IPS DF 6.9 (cell line): ENCODE measurements around the gene UBE2L6.

Experiments
- DNase-seq: peaks from one replicate; pipeline ENCODE4 v3.0.0-alpha.2; 2013; ENCODE audit warnings: low read depth, low spot score
- H3K27ac ChIP-seq: one replicate; pipeline ENCODE4 v1.5.1; 2013; ENCODE audit warnings: low read length, control low read depth
- H3K27me3 ChIP-seq: 2 replicates; pipeline ENCODE4 v1.6.1; 2013; ENCODE audit warnings: mild to moderate bottlenecking, low read length; ENCODE audit not compliant: control insufficient read depth, insufficient read depth
- H3K36me3 ChIP-seq: 2 replicates; pipeline ENCODE4 v1.6.1; 2013; ENCODE audit warnings: low read length; ENCODE audit not compliant: control insufficient read depth, insufficient read depth
- H3K4me1 ChIP-seq: 2 replicates; pipeline ENCODE4 v1.6.1; 2013; ENCODE audit warnings: low read length; ENCODE audit not compliant: control insufficient read depth, insufficient read depth
- H3K4me3 ChIP-seq: 2 replicates; pipeline ENCODE4 v1.5.1; 2013; ENCODE audit warnings: mild to moderate bottlenecking, low read length
- H3K9me3 ChIP-seq: 2 replicates; pipeline ENCODE4 v1.6.1; 2013; ENCODE audit warnings: low read length, inconsistent platforms; ENCODE audit not compliant: control insufficient read depth, insufficient read depth
- WGBS: extraction: QIAGEN DNeasy Blood & Tissue Kit; methylation state at CpG from one replicate; pipeline ENCODE4 v1.1.7; 2013; ENCODE audit warnings: mixed read lengths, missing lambda C conversion rate; ENCODE audit not compliant: insufficient read length, insufficient coverage; 5-methylcytosine and 5-hydroxymethylcytosine counted together

The UBE2L6 gene

DNA sequence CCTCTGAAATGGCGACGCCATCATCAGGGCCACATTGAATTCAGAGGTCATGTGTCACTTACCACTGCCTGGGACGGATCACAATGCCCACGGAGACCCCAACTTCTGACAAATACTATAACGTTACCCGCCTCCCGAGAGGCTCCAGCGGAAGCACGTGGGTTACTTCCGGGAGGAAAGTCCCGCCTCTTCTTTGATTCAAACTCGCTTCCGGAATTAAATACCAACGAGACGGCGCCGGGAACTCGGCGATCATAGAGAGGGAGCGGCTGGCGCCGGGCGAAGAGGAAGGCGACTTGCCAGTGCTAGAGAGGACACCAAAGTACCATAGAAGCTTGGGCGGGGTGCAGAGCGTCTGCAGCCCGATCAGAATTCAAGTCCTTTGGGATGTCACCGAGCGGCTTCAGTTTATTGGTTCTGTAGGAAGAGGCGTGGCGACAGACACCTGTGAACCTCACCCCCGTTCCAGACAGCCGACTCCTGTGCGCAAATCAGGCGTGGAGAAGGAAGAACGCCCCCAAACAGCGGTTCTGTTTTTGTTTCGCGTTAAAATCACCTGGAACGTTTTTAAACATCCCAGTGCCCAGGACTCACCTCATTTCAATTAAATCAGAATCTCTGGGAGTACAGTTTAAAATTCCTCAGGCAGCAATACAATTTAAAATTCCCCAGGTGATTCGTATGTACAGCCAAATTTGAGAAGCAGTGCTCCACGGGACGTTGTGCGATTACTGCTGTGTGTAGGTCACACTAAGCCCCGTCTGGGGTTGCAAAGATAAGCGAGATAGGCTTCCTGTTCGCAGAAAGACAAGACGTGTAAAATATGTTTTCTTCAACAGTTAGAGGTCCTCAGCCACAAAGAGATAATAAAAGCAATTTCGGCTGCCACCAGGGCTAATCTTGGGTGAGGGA, 36.6 kb downstream of the UBE2L6 start, which contains the start of gene TIMM10:
TIMM10 (minus strand) TSS at position 159 of the 912 bp plus-strand sequence. CDS start 565 bp downstream, outside the sequence.
- Histone ChIP-seq H3K4me3 (peak within 1 kb of the TSS; percentile 72), H3K9me3 (no peaks in the 10 kb centered on the region), H3K27me3 (no peaks in the 10 kb centered on the region), H3K27ac (no peak within 1 kb of the TSS), H3K36me3 (0 out of 2 replicates have a peak, but pooled peaks cover 4% of the 10 kb centered on the region), H3K4me1 (no peaks in the 10 kb centered on the region)
- no CpG with 5 or more reads among the region's 49 CpGs for WGBS
- peak; percentile 94 for DNase-seq

DNA sequence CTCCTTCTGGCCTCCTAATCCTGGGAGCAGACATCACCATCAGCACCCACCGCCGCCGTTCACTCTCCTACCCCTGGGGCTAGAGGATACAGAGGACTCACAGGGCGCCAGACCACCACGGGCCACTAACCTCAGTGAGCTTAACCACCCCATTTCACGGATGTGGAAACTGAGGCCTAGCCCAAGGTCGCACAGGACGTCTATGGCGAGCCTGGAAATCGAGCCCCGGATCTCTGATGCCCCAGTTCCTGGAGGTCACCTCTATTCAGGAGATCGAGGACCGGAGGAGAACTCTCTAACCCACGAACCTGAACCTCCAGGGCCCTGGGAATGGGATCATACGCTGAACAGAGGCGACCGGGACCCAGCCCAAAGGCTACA, 37.3 kb downstream of the UBE2L6 start:
- no peak overlapping the region for H3K27ac ChIP-seq
- DNase-seq, result no peak
- peak overlapping the region; percentile 72 for H3K4me3 ChIP-seq
- no peaks in the 10 kb centered on the region for H3K4me1 ChIP-seq
- H3K36me3 ChIP-seq, result 0 out of 2 replicates have a peak, but pooled peaks cover 4% of the 10 kb centered on the region
- no CpG with 5 or more reads among the region's 17 CpGs for WGBS
- no peaks in the 10 kb centered on the region for H3K9me3 ChIP-seq
- no peaks in the 10 kb centered on the region for H3K27me3 ChIP-seq

DNA sequence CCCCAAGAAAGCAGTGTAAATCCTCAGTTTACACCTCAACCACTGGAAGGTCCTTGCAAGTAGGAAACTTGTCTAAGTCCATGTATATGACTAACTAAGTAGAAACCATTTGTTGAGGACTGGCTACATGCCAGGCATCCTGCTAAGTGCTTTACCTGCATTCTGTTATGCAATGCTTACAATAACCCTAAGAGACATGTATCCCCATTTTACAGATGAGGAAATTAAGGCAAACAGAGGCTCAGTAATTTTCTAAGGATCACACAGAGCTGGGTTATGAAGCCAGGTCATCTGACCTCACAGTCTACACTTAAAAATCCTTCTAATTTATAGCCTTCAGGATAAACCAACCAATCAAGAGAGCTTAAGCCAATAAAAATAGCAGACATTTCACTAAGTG, 38.5 kb downstream of the UBE2L6 start:
- Histone ChIP-seq H3K4me1 (no peaks in the 10 kb centered on the region), H3K36me3 (0 out of 2 replicates have a peak, but pooled peaks cover 4% of the 10 kb centered on the region), H3K27ac (no peak overlapping the region), H3K27me3 (no peaks in the 10 kb centered on the region), H3K9me3 (no peaks in the 10 kb centered on the region), H3K4me3 (no peak overlapping the region)
- DNase-seq, result no peak

DNA sequence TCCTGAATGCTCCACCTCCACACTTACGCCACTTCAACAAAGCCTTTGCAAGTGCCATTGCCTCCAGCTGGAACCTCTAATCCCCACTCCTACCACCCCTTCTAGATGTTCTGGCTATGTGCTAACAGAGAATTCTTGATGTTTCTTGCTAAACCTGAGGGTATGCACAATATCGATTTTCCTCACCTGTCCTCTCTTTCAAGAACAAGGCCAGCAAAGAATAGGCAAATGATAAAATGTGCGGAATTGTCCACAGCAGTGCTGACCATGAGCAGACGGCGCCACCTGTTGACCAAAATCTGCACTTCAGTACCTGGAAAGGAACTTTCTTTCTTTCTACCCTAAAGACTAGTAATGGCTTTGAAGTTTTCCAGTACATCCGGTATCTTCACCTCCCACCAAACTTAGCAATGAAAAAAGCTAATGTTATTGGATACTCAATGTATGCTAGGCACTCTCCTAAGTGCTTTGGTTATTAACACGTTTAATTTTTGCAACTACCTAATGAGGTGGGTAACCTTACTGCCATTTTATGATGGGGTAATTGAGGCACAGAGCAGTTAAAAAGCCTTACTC, 40.3 kb downstream of the UBE2L6 start:
- Histone ChIP-seq H3K9me3 (no peaks in the 10 kb centered on the region), H3K36me3 (0 out of 2 replicates have a peak, but pooled peaks cover 4% of the 10 kb centered on the region), H3K27ac (no peak overlapping the region), H3K27me3 (no peaks in the 10 kb centered on the region), H3K4me3 (no peak overlapping the region), H3K4me1 (no peaks in the 10 kb centered on the region)
- peak; percentile 75 for DNase-seq
- no CpG with 5 or more reads among the region's 7 CpGs for WGBS

DNA sequence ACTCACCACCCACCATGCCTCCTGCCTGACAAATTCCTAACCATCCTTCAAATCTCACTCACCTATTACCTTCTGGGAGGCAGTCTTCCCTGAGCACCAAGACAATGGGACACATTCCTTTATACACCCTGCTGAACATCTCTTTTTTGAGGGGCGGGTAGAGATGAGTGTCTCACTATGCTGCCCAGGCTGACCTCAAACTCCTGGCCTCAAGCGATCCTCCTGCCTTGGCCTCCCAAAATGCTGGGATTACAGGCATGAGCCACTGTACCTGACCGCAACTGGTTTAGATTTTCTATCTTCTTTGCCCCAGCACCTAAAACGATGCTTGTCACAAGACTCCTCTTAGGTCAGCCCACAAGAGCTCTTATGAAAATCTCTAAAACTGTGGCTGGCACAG, 44.1 kb downstream of the UBE2L6 start:
- no peaks in the 10 kb centered on the region for H3K4me1 ChIP-seq
- no peak overlapping the region for H3K4me3 ChIP-seq
- H3K9me3 ChIP-seq, result no peaks in the 10 kb centered on the region
- no peaks in the 10 kb centered on the region for H3K36me3 ChIP-seq
- no peak for DNase-seq
- no peak overlapping the region for H3K27ac ChIP-seq
- no CpG with 5 or more reads among the region's 4 CpGs for WGBS
- H3K27me3 ChIP-seq, result no peaks in the 10 kb centered on the region

DNA sequence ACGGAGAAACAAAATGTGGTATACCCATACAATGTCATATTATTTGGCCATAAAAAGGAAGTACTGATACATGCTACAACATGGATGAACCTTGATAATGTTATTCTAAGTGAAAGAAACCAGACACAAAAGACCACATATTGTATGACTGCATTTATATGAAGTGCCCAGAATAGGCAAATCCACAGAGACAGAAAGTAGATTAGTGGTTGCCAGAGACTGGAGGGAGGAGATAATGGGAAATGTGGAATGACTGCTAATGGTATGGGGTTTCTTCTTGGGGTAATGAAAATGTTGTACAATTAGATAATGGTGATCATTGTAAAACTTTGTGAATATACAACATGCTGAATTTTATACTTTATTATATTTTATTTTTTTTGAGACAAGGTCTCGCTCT, 46.4 kb downstream of the UBE2L6 start:
- no CpG with 5 or more reads among the region's 2 CpGs for WGBS
- DNase-seq, result no peak
- Histone ChIP-seq H3K4me3 (no peak overlapping the region), H3K4me1 (peaks cover under 1% of the 10 kb centered on the region; the same call in 1 of the 2 replicates), H3K27ac (no peak overlapping the region), H3K9me3 (no peaks in the 10 kb centered on the region), H3K27me3 (peaks cover 1% of the 10 kb centered on the region; the same call in 1 of the 2 replicates), H3K36me3 (no peaks in the 10 kb centered on the region)

DNA sequence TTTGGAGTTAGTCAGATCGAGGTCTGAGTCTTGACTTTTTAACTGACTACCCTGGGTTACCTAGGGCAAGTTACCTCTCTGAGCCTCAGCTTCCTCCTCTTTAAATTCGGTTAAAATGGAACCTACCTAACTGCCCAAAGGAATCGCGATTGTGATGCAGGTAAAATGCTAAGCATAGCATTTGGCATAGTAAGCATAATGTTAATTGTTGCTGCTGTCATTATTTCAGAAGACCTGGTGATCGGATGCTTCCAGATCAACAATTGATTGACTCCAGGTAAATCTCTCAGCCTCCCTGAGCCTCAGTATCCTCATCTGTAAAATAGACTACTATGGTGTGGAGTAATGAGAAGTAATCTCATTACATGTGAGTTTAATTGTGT, 51.4 kb downstream of the UBE2L6 start:
- H3K4me3 ChIP-seq, result peak overlapping the region; percentile 64; the same call in 1 of the 2 replicates
- WGBS, result no CpG with 5 or more reads among the region's 5 CpGs
- H3K9me3 ChIP-seq, result no peaks in the 10 kb centered on the region
- H3K27me3 ChIP-seq, result peaks cover 3% of the 10 kb centered on the region; the same call in 1 of the 2 replicates
- DNase-seq, result no peak
- peaks cover 1% of the 10 kb centered on the region; the same call in 1 of the 2 replicates for H3K4me1 ChIP-seq
- no peaks in the 10 kb centered on the region for H3K36me3 ChIP-seq
- no peak overlapping the region for H3K27ac ChIP-seq

DNA sequence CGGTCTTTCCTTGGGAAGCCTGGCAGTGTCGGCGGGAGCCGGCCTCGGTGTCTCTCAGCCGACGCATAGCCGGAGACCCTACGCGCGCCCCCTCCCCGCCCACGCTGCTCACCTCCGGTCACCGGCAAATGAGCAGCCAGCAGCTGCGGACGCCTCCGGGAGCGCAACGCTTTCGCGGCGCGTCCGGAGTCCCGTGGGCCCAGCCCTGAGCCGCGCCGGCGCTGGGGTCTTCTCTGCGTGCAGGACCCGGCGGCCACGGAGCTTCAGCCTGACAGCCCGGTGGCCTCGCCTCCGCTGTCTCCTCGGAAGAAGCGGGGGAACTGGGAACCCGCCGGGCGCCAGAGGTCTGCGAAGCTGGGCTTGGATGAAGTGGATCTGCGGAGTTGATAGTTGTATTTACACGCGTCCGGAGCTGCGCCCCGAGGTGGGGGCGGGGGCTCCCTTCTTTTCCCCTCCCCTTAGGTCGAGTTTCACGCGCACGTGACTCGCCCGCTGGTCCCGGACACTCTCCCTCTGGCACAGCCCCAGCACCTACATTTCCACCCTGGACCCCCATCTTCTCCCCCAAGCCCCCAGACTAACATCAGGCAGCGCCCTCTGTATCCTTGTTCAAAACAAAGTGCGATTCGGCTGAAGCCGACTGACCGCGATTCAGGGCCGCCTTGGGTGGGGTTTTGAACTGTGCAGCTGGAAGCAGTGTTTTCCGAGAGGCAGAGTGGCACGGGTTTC, 52.0 kb downstream of the UBE2L6 start, which contains the start of gene SLC43A1:
SLC43A1 (minus strand) TSS at position 371 of the 729 bp plus-strand sequence. CDS start 1,591 bp downstream, outside the sequence.
- no CpG with 5 or more reads among the region's 66 CpGs for WGBS
- DNase-seq, result no peak
- peaks cover 3% of the 10 kb centered on the region; the same call in 1 of the 2 replicates for H3K27me3 ChIP-seq

DNA sequence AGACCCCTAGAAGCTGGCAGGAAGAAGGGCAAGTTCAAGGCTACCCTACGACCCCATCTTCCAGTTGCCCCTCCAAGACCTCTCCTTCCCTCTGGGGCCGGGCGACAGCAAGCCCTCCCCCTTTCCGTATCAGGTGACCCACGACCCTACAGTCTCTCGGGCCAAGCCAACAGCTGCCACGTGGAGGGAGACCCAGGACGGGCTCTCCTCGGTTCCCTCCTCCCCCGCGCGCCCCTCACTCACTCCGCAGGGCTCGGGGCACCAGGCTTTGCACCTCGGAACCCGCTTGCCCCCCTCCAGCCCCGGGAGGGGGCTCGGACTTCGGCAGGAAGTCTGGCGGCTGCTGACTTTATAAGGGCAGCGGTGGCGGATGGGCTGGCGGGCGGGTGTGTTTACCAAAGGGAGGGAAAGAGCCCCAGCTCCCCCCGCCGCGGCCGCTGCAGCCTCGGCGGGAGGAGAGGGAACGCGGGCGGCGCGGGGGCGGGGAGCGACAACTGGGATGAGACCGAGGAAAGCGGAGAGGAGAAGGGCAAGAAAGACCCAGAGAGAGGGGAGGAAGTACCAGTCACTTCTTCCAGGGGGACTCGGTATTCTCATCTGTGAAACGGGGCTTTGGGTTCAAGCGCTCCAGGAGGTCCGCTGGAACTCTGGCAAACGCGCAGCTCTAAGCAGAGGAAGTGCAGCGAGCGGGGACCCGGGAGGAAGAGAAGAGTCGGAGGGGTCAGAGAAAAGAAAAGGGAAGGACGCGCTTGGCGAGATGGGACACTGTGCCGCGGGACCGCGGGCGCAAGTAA, 52.7 kb downstream of the UBE2L6 start:
- Histone ChIP-seq H3K4me1 (peaks cover 1% of the 10 kb centered on the region; the same call in 1 of the 2 replicates), H3K36me3 (no peaks in the 10 kb centered on the region), H3K9me3 (no peaks in the 10 kb centered on the region), H3K27me3 (peaks cover 3% of the 10 kb centered on the region; the same call in 1 of the 2 replicates), H3K27ac (no peak overlapping the region), H3K4me3 (peak overlapping the region; percentile 64; the same call in 1 of the 2 replicates)
- no CpG with 5 or more reads among the region's 57 CpGs for WGBS
- no peak for DNase-seq

More for the DNA sequence above, 52.0 kb downstream of the UBE2L6 start, which contains the start of gene SLC43A1:
- no peaks in the 10 kb centered on the region for H3K9me3 ChIP-seq
- H3K27ac ChIP-seq, result no peak within 1 kb of the TSS
- H3K4me3 ChIP-seq, result peak within 1 kb of the TSS; percentile 64; the same call in 1 of the 2 replicates
- peaks cover 1% of the 10 kb centered on the region; the same call in 1 of the 2 replicates for H3K4me1 ChIP-seq
- no peaks in the 10 kb centered on the region for H3K36me3 ChIP-seq
